Body of pancreas (tissue), 4 donors: ENCODE data around the gene CNNM4. TPM values are rescaled to one million over a fixed set of nuclear protein-coding genes. Genes with fewer than 3 reads are reported as not detected.

Experiments
- ATAC-seq: fragments of 150-250 bp; one replicate; pipeline ENCODE4 v1.9.1; 2016
- DNase-seq, 4 donors: peaks; one replicate each; pipeline ENCODE4 v3.0.0-alpha.2; 2019
- H3K27ac ChIP-seq, 4 donors: fragments of 200-600 bp; sonication (generic); 1 replicate in 3 of 4; 2 replicates in 1 of 4; pipeline versions ENCODE4 v1.5.1 to v1.6.1; 2016 to 2019; ENCODE audit warnings: mild to moderate bottlenecking in 1 of 4, mixed read lengths in 1 of 4, moderate library complexity in 1 of 4
- H3K27me3 ChIP-seq, 2 donors: fragments of 200-600 bp; sonication (generic); one replicate each; pipeline ENCODE4 v1.6.0; 2016; ENCODE audit warnings: mild to moderate bottlenecking in 1 of 2
- H3K36me3 ChIP-seq, 2 donors: fragments of 200-600 bp; sonication (generic); replicated peaks in 1 of 2; 2 replicates each; pipeline ENCODE4 v1.5.1; 2016; ENCODE audit warnings: low read depth in 2 of 2; ENCODE audit not compliant: insufficient read depth in 1 of 2
- H3K4me1 ChIP-seq: fragments of 200-600 bp; sonication (generic); one replicate; pipeline ENCODE4 v1.6.0; 2016
- H3K4me3 ChIP-seq, 2 donors: fragments of 200-600 bp; sonication (generic); 1 replicate in 1 of 2; 2 replicates in 1 of 2; pipeline ENCODE4 v1.5.1; 2016 to 2019
- H3K9me3 ChIP-seq, 3 donors: fragments of 200-600 bp; sonication (generic); 1 replicate in 2 of 3; 2 replicates in 1 of 3; pipeline ENCODE4 v1.5.1; 2016
- CTCF ChIP-seq, 7 experiments: fragments of 450-650 bp in 4 of 7; fragments of 200-600 bp in 3 of 7; sonication (generic) in 3 of 7; IDR thresholded peaks; one replicate each; pipeline ENCODE4 v1.5.1; 2016 to 2019; ENCODE audit warnings: antibody characterized with exemption in 7 of 7
- POLR2A ChIP-seq, 3 donors: fragments of 450-650 bp; IDR thresholded peaks; one replicate each; pipeline ENCODE4 v1.6.1; 2016; ENCODE audit warnings: antibody characterized with exemption in 3 of 3, mild to moderate bottlenecking in 2 of 3
- WGBS, 2 donors: methylation state at CpG; one replicate each; pipeline ENCODE4 v1.1.5; 2017; 5-methylcytosine and 5-hydroxymethylcytosine counted together
- intact Hi-C: fragments of 100-400 bp; cut with DNase I; formaldehyde crosslinking; loops from one replicate; pipeline ENCODE4 v1.15.1; 2023
- total RNA-seq, 2 donors: library from RNA; depleted of rRNA; stranded (reverse); fragments of >200 nt; gene quantifications; one replicate each; pipeline ENCODE4 v1.1.0, GENCODE V29; 2016

The CNNM4 gene
- total RNA-seq, 2 donors from 2014 or later: 4.3 to 7.8 TPM

- DNase-seq (no peak), ATAC-seq (no peak)
- no peaks in the 10 kb centered on the region for H3K27me3 ChIP-seq
- H3K9me3 ChIP-seq: no peaks in the 10 kb centered on the region
- intact Hi-C loops: no loop called here
- H3K4me3 ChIP-seq: no peak overlapping the region
- peaks cover 7% of the 10 kb centered on the region for H3K4me1 ChIP-seq
- no peaks in the 10 kb centered on the region for H3K36me3 ChIP-seq
- no peak overlapping the region for H3K27ac ChIP-seq
- 91 to 98% methylated on average over 7 to 8 of the region's 8 CpGs for WGBS, 2 donors
- TF ChIP-seq CTCF (IDR thresholded peaks at IDR 0.05) (no peak), POLR2A (IDR thresholded peaks at IDR 0.05) (no peak)
Measured at GRCh38 chr2:96799623-96799935, 38.9 kb downstream of the CNNM4 start.

GRCh38 chr2:96800061-96801004 is 39.6 kb downstream of the CNNM4 start:
- Histone ChIP-seq H3K27ac (no peak overlapping the region), H3K9me3 (no peaks in the 10 kb centered on the region), H3K27me3 (no peaks in the 10 kb centered on the region), H3K36me3 (no peaks in the 10 kb centered on the region), H3K4me3 (no peak overlapping the region), H3K4me1 (peaks cover 7% of the 10 kb centered on the region)
- TF ChIP-seq POLR2A (IDR thresholded peaks at IDR 0.05): no peak
- no peak for TF ChIP-seq CTCF (IDR thresholded peaks at IDR 0.05)
- WGBS, 2 donors: 83 to 85% methylated on average over 13 to 27 of the region's 27 CpGs
- intact Hi-C loops: loop anchor here (5.0 kb wide), 1 partner anchor 248 kb away; no protein-coding TSS in a partner anchor
- no peak for DNase-seq
- ATAC-seq: no peak

GRCh38 chr2:96801005-96801785 is 40.5 kb downstream of the CNNM4 start:
- Histone ChIP-seq H3K36me3 (no peaks in the 10 kb centered on the region), H3K27ac (no peak overlapping the region), H3K4me1 (peaks cover 7% of the 10 kb centered on the region), H3K4me3 (no peak overlapping the region), H3K9me3 (no peaks in the 10 kb centered on the region), H3K27me3 (no peaks in the 10 kb centered on the region)
- ATAC-seq: peak; percentile 94
- peak; percentile 80 to 88 (median 84) for DNase-seq
- 33 to 39% methylated on average over 7 to 15 of the region's 15 CpGs for WGBS, 2 donors
- intact Hi-C loops: loop anchor here (5.0 kb wide), 1 partner anchor 249 kb away; no protein-coding TSS in a partner anchor
- no peak for TF ChIP-seq POLR2A (IDR thresholded peaks at IDR 0.05)
- peak; percentile 80 to 94 (median 91) for TF ChIP-seq CTCF (IDR thresholded peaks at IDR 0.05)

- WGBS, 2 donors: 90 to 91% methylated on average over 9 to 10 of the region's 10 CpGs
Measured at GRCh38 chr2:96801786-96802595, 41.3 kb downstream of the CNNM4 start.

More at GRCh38 chr2:96801786-96802595, 41.3 kb downstream of the CNNM4 start:
- Histone ChIP-seq H3K9me3 (no peaks in the 10 kb centered on the region), H3K27me3 (no peaks in the 10 kb centered on the region), H3K4me1 (peaks cover 7% of the 10 kb centered on the region), H3K36me3 (no peaks in the 10 kb centered on the region), H3K4me3 (no peak overlapping the region), H3K27ac (no peak overlapping the region)
- TF ChIP-seq POLR2A (IDR thresholded peaks at IDR 0.05) (no peak), CTCF (IDR thresholded peaks at IDR 0.05) (no peak)
- no peak for ATAC-seq
- no peak for DNase-seq
- intact Hi-C loops: loop anchor here (5.0 kb wide), 1 partner anchor 250 kb away; no protein-coding TSS in a partner anchor
